Measurements from ENCODE around the gene BCL7A.

BCL7A gene

GRCh38 chr12:122001466-122002209, 20.0 kb upstream of the BCL7A start:
- no peak for DNase-seq

GRCh38 chr12:122003651-122004611, 17.8 kb upstream of the BCL7A start:
- DNase-seq = no peak

DNA sequence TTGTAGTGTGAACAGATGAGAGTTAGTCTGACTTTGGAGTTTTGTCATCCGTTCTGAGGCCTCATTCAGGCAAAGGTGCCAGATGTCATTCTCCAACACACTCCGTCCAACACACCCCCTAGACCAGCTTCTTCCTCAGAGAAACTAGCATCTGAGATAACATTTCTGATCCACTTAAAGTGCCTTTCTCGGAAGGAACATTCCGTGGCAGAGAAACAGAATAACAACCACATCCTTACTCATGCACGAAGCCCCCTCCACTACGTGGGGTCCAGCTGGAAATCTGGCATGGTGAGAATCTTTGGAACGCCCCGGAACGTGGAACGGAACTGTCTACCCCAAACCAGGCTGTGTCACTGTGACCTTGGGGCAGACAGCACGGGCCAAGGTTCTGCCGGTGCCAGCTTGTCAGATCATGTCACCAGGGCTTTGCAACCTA, 17.0 kb upstream of the BCL7A start:
- DNase-seq = no peak

GRCh38 chr12:122005252-122005776, 16.4 kb upstream of the BCL7A start:
- DNase-seq = no peak

- DNase-seq = no peak
These were observed 15.3 kb upstream of the BCL7A start for GRCh38 chr12:122006186-122006926.

GRCh38 chr12:122009741-122010140, 11.9 kb upstream of the BCL7A start:
- no peak for DNase-seq

DNA sequence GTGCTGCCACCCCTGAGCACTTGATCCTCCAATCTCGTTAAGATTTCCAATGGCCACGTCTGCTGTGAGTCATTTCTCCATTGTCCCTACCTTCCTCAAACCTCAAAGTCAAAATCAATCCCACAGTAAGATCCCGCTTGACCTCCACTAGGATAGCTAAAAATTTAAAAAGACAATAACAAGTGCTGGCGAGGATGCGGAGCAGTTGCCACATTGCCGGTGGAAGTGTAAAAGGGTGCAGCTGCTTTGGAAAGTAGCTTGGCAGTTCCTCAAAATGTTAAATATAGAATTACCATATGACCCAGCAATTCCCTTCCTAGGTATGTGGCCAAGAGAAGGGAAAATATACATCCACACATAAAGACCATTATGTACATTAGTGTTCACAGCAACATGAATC, 9.5 kb upstream of the BCL7A start:
- DNase-seq = no peak

DNA sequence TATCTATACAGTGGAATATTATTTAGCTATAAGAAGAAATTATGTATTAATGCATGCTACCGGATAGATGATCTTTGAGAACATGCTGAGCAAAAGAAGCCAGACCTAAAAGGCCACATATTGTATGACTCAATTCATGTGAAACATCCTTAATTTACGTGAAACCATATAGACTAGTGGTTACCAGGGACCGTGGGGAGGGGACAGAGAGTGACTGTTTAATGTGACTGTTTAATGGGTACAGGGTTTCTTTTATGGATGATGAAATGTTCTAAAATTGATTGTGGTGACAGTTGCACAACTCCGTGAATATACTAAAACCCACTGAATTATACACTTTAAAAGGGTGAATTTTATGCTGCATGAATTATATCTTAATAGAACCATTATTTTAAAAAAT, 8.5 kb upstream of the BCL7A start:
- DNase-seq = no peak

DNA sequence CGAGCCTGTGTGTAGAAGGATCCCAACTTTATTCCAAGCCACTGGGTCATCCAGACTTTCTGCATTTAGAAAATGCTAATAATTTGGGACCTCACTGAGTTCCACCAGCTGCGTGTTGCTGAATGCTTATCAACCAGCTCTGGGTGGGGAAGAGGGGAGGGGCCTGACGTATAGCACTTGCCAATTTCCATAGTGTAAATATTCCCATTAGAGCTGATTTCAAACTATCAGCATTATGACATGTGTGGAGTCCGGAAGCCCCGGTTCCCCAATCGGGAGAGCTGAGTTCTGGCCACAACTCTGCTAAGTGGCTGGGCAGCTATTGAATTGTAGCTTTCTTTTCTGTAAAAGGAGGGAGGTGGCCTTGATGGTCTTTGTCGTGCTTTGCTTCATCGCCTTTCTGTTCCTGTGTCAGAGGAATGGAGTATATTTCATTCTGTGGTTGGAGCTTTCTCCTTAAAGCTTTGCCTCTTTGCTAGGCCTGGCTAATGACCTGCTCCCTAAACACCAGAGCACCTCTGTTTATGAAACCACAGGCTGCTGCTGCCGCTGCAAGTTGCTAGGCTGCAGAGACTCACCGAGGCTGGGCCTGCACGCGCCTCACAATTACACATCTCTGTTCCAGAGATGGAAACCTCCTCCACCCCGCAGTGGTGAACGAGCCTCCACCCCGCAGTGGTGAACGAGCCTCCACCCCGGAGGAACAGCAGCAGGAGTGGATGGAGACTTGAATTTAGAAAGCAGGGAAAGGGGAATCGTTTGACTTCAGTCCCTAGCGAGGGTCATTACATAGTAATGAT, 7.7 kb upstream of the BCL7A start:
- no peak for DNase-seq

DNA sequence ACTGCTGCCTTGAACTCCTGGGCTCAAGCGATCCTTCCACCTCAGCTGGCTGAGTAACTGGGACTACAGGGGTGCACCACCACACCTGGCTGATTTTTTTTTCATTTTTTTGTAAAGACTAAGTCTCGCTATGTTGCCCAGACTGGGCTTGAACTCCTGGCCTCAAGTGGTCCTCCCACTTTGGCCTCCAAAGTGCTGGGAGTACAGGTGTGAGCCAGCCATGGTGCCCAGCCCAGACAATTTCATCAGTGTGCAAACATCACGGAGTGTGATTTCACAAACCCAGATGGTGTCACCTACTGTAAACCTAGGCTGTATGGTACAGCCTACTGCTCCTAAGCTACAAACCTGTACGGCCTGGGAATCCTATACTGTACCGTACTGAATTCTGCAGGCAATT, 6.9 kb upstream of the BCL7A start:
- no peak for DNase-seq

GRCh38 chr12:122018457-122018856, 3.2 kb upstream of the BCL7A start:
- DNase-seq = no peak

DNA sequence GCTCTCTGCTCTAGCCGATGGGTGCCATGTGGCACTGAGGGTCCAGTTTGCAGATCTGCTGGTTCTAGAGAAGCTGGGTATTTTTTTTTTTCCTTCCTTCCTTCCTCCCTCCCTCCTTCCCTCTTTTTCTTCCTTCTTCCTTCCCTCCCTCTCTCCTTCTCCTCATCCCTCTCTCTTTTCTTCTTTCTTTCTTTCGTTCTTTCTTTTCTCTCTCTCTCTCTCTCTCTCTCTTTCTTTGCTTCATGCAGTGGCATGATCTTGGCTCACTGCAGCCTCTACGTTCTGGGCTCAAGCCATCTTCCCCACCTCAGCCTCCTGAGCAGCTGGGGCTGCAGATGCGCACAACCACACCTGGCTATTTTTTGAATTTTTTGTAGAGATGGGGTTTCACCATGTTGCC, 2.7 kb upstream of the BCL7A start:
- DNase-seq = no peak

DNA sequence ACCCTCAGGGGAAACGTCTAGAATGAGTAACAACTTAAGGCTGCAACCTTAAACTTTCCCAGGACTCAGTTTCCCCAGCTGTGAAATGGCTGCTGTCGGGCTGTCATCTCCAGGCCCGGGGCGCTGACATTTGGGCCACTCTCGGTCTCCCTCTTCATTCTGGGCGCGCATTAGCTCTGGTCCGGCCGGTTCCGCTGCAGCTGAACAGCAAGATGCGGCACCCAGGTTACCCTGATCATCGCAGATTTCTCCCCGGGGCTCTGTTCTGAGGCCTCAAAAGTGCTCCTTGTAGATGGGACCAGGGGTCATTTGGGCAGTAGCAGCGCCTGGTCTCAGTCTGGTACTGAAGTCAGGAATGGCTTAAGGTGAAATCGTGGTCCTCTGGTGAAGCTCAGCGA, 890 bp upstream of the BCL7A start:
- no peak for DNase-seq

DNA sequence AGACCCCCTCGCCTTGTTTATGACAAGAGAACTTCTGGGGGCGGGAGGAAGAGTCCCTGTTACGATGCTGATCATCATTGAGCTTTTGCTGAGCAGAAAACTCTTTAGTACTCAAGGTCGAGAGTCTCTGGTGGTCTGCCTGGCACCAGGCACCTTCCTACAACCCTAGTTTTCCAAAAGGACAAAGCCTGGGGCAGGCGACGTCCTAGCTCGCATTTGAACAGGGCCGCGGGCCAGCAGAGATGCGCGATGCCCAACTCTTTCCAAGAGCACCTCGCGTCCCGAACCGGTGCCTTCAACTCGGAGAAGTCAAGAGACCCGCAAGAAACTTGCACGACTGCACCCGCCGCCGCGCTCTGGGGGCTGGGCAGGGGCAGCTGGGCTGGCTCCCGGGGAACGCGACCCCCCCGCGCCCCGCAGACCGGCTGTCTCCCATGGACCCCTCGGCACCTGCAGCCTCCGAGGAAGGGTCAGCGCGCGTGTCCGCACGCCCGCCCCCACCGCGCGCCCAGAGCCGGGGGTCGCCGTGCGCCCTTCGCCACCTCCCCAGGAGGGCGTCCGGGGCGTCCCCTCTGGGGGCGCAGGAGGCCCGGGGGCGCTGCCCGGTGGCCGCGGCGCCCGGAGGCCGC, 377 bp upstream of the BCL7A start:
- no peak for DNase-seq

GRCh38 chr12:122022393-122023338, 982 bp downstream of the BCL7A start:
- DNase-seq = peak; percentile 36

DNA sequence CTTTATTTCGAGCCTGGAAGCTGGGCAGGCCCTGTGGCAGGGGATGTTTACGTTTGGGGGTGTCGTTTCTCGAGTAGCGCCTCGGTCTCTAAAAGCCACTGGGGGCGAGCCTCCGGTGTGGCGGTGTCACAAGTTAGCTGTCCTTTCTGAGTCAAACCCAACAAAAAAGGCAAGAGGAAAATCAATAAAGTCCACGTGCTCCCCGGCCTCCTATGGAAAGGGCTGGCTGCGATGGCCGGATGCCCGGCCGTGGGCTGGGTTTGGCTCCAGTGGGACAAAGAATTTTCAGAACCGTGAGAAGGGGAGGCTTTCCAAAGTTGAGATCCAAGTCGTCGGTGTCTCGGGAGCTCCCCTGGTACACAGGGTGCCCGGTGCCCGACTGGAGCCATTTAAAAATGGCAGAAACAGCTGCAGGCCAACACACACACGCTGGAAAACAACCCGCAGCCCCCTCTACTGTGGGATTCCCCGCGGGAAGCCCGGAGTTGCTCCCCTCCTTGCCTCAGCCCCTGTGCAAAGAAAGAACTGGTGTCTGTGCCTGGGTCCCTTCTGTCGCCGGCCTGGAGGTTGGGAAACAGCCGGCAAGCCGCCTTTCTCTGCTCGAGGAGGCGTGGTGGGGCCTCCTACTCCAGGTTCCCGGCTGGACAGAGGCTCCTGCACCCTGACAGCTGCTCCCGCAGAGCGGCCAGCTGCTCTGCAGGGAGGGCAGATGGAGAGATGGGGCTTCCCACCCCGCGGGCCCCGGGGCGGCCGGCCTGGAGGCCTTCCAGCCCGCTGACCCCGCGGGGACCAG, 1.9 kb downstream of the BCL7A start:
- no peak for DNase-seq

DNA sequence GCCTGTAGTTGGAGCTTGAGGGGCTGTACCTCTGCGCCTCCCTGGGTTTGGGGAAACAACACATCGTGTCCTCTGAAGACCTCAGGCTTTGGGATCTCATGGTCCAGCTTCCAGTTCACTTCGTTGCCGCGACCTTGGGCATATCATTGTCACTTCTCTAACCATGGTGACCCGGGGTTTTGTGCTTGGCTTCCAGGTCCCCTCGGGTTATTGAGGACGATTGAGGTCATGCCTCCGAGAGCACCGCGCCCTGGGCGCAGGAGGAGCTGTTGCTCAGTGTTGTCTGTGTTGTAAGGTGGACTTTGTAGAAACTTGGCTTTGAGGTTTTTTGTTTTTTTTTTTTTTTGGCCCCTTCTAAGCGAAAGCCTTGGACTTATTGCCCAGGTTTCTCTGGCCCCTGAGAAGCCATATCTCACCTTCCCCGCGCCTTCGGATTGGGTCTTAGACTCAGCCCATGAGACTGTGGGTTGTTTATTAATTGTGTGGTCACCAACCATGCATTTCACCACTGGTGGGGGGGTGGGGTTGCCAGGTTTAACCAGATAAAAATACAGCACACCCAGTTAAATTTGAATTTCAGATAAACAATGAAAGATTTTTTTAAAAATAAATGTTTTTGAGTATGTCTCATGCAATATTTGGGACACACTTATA, 2.6 kb downstream of the BCL7A start:
- DNase-seq = no peak

DNA sequence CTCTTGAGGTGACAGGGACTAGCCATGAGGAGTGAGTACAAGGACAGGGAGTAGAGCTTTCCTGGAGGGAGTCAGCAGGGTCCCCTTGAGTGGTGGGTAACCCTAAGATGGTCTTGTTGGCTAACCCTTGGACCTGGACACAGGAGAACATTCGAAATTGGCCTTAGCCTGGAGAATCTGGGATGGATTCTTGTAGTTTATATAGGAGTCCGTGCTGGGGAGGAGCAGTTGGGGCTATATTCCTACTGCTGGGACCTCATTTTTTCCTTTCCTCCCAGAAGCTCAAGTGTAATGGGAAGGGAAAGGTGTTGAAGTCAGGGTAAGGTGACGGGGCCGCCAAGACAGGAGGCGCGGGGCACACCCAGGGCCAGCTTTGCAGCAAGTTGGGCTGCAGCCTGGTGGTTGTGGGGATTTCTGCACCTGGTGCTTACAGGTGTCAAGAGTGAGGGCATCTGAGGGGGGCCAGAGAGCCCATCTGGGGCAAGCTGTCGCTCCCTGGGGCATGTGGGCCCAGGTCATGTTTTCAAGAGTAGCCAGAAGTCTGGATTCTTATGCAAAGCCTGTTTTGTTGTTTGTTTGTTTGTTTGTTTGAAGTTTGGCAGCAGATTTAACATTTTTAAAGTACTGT, 5.1 kb downstream of the BCL7A start:
- no peak for DNase-seq
